WTC11 (cell line): ENCODE measurements around the gene TP53I3. TPM values are rescaled to one million over a fixed set of nuclear protein-coding genes. Genes with fewer than 3 reads are reported as not detected.

ENCODE experiments used
- ATAC-seq: fragments of 200-7000 bp; cut with Tn5 transposase; 2 replicates; pipeline ENCODE4 v1.10.0; 2021; ENCODE audit warnings: mild to moderate bottlenecking, moderate library complexity
- CTCF ChIA-PET: fragments of 300-600 bp; sonication (Branson Sonifier 250); formaldehyde crosslinking; loops from one replicate; lab custom pipeline; 2021; ENCODE audit warnings: antibody characterized with exemption; lab: Charles Lee
- POLR2A ChIA-PET: fragments of 350-600 bp; sonication (Branson Sonifier 250); formaldehyde crosslinking; loops from one replicate; lab custom pipeline; 2021; ENCODE audit warnings: antibody characterized with exemption; lab: Charles Lee
- DNase-seq: peaks from one replicate; pipeline ENCODE4 v3.0.0; 2021; ENCODE audit warnings: low spot score
- H3K27ac Mint-ChIP-seq: 2 replicates; pipeline ENCODE4 v1.8.0; 2021; ENCODE audit warnings: mixed read lengths
- H3K27me3 Mint-ChIP-seq: 2 replicates; pipeline ENCODE4 v1.8.0; 2021; ENCODE audit warnings: low read depth, mild to moderate bottlenecking, moderate library complexity, mixed read lengths
- H3K36me3 Mint-ChIP-seq: 2 replicates; pipeline ENCODE4 v1.8.0; 2021; ENCODE audit warnings: mixed read lengths
- H3K4me1 Mint-ChIP-seq: 2 replicates; pipeline ENCODE4 v1.8.0; 2022; ENCODE audit warnings: mixed read lengths
- H3K4me3 Mint-ChIP-seq: 2 replicates; pipeline ENCODE4 v1.8.0; 2021; ENCODE audit warnings: mild to moderate bottlenecking, moderate library complexity, mixed read lengths
- H3K9me3 Mint-ChIP-seq: 2 replicates; pipeline ENCODE4 v1.8.0; 2021; ENCODE audit warnings: mixed read lengths
- ARID4B ChIP-seq: sonication (generic); formaldehyde crosslinking; IDR thresholded peaks from 2 replicates; pipeline ENCODE4 v1.8.0; 2023; ENCODE audit warnings: missing genetic modification reagents, mild to moderate bottlenecking, borderline replicate concordance
- ATF6 ChIP-seq: sonication (generic); formaldehyde crosslinking; IDR thresholded peaks from 2 replicates; pipeline ENCODE4 v1.8.1; 2023; ENCODE audit warnings: mild to moderate bottlenecking, missing genetic modification reagents
- CREM ChIP-seq: sonication (generic); formaldehyde crosslinking; IDR thresholded peaks from 2 replicates; pipeline ENCODE4 v1.8.1; 2022; ENCODE audit warnings: mild to moderate bottlenecking, missing genetic modification reagents, moderate library complexity
- ETV6 ChIP-seq: sonication (generic); formaldehyde crosslinking; IDR thresholded peaks from 2 replicates; pipeline ENCODE4 v1.8.1; 2022; ENCODE audit warnings: mild to moderate bottlenecking, missing genetic modification reagents
- HMGXB4 ChIP-seq: sonication (generic); formaldehyde crosslinking; IDR thresholded peaks from 2 replicates; pipeline ENCODE4 v1.8.1; 2023; ENCODE audit warnings: mild to moderate bottlenecking, moderate library complexity, missing genetic modification reagents
- JAZF1 ChIP-seq: fragments of 250-450 bp; sonication (Bioruptor Pico); IDR thresholded peaks from 2 replicates; pipeline ENCODE4 v1.9.0; 2021; ENCODE audit warnings: moderate library complexity, mild to moderate bottlenecking, inconsistent platforms
- KAT7 ChIP-seq: sonication (generic); formaldehyde crosslinking; IDR thresholded peaks from 2 replicates; pipeline ENCODE4 v1.8.1; 2023; ENCODE audit warnings: missing genetic modification reagents, mild to moderate bottlenecking, borderline replicate concordance
- OVOL2 ChIP-seq: fragments of 250-450 bp; sonication (Bioruptor Pico); IDR thresholded peaks from 2 replicates; pipeline ENCODE4 v1.9.0; 2021; ENCODE audit warnings: mild to moderate bottlenecking, borderline replicate concordance
- RORB ChIP-seq: fragments of 250-450 bp; sonication (Bioruptor Pico); IDR thresholded peaks from 2 replicates; pipeline ENCODE4 v1.9.0; 2021; ENCODE audit warnings: mild to moderate bottlenecking
- SMAD3 ChIP-seq: sonication (generic); formaldehyde crosslinking; IDR thresholded peaks from 2 replicates; pipeline ENCODE4 v1.8.0; 2022; ENCODE audit warnings: missing genetic modification reagents, mild to moderate bottlenecking, borderline replicate concordance
- TP53 ChIP-seq: sonication (generic); formaldehyde crosslinking; IDR thresholded peaks from 2 replicates; pipeline ENCODE4 v1.8.1; 2023; ENCODE audit warnings: mild to moderate bottlenecking, missing genetic modification reagents
- ZMAT4 ChIP-seq: fragments of 250-450 bp; sonication (Bioruptor Pico); IDR thresholded peaks from 2 replicates; pipeline ENCODE4 v1.9.0; 2021; ENCODE audit warnings: mild to moderate bottlenecking
- ZNF138 ChIP-seq: sonication (generic); formaldehyde crosslinking; conservative IDR thresholded peaks from 2 replicates; pipeline ENCODE4 v1.8.1; 2022; ENCODE audit warnings: mild to moderate bottlenecking, moderate library complexity, missing genetic modification reagents
- ZNF219 ChIP-seq: sonication (generic); formaldehyde crosslinking; IDR thresholded peaks from 2 replicates; pipeline ENCODE4 v1.8.0; 2023; ENCODE audit warnings: missing genetic modification reagents, mild to moderate bottlenecking, borderline replicate concordance
- ZNF317 ChIP-seq: sonication (generic); formaldehyde crosslinking; IDR thresholded peaks from 2 replicates; pipeline ENCODE4 v1.8.1; 2023; ENCODE audit warnings: low read depth, mild to moderate bottlenecking, moderate library complexity, missing genetic modification reagents, borderline replicate concordance
- ZNF416 ChIP-seq: fragments of 250-450 bp; sonication (Bioruptor Pico); IDR thresholded peaks from 2 replicates; pipeline ENCODE4 v1.9.0; 2021; ENCODE audit warnings: mild to moderate bottlenecking, inconsistent platforms
- total RNA-seq: library from RNA; stranded (reverse); gene quantifications from 3 replicates; pipeline ENCODE4 v1.2.3, GENCODE V29; 2021
- TF ChIP-seq, protein P1 (sequence below): sonication (generic); formaldehyde crosslinking; IDR thresholded peaks from 2 replicates; pipeline ENCODE4 v1.8.1; 2023; ENCODE audit warnings: mild to moderate bottlenecking, missing genetic modification reagents
- TF ChIP-seq, protein P2 (sequence below): sonication (generic); formaldehyde crosslinking; IDR thresholded peaks from 2 replicates; pipeline ENCODE4 v1.8.0; 2022; ENCODE audit warnings: mild to moderate bottlenecking, missing genetic modification reagents
- TF ChIP-seq, protein P3 (sequence below): sonication (generic); formaldehyde crosslinking; IDR thresholded peaks from 2 replicates; pipeline ENCODE4 v1.8.0; 2022; ENCODE audit warnings: missing genetic modification reagents
- TF ChIP-seq, protein P4 (sequence below): fragments of 250-450 bp; sonication (Bioruptor Pico); IDR thresholded peaks from 2 replicates; pipeline ENCODE4 v1.8.0; 2021; ENCODE audit warnings: mild to moderate bottlenecking

TP53I3 gene
- total RNA-seq, 1 experiment from 2014 or later = 32.9 TPM

DNA sequence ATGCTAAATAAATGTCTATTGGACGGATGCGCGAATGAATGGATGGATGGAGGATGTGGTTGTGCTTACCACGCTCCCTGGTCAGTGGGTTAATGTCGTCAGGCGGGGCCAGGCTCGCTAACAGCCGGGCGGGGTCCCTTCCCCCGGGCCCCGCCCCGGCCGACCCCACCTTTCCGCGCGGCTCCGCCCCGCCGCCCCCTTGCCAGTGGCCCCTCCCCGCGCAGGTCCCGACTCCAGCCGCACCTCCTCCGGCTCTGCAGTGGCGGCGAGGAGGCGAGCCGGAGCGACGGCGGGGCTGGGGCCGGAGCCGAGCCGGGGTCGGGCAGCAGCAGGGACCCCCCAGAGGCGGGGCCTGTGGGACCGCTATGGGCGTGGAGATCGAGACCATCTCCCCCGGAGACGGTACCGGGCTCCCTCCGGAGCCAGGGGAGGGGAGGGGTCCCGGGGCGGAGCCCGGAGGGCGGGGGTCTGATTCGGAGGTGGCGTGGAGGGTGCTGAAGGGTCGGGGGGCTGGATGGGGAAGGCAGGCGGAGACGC, 35.1 kb downstream of the TP53I3 start, which contains the start of gene FKBP1B:
Gene FKBP1B, plus strand, starts transcription at position 257 of the 537 bp plus-strand sequence. Its CDS starts 109 bp downstream, at position 366.
- Mint-ChIP-seq H3K27ac (peak within 1 kb of the TSS; percentile 63; the same call in 1 of the 2 replicates), H3K4me3 (no peak within 1 kb of the TSS), H3K36me3 (peaks cover 5% of the 10 kb centered on the region; the same call in 1 of the 2 replicates), H3K9me3 (no peaks in the 10 kb centered on the region), H3K4me1 (peaks cover 26% of the 10 kb centered on the region), H3K27me3 (no peaks in the 10 kb centered on the region)
- POLR2A ChIA-PET = interaction anchor here (0.9 to 1.5 kb wide), 2 partner anchors 24 to 27 kb away, joined by 3 to 10 read pairs; no protein-coding TSS in a partner anchor
- CTCF ChIA-PET = interaction anchor here (1.4 to 2.5 kb wide), 2 partner anchors 12 to 35 kb away, joined by 4 to 10 read pairs; partner anchors contain the start of gene TP53I3
- peak; percentile 60 for ATAC-seq
- DNase-seq = peak; percentile 86
- TF ChIP-seq CREM (CRISPR knock-in tag) = no peak
- TF ChIP-seq, protein P1, sequence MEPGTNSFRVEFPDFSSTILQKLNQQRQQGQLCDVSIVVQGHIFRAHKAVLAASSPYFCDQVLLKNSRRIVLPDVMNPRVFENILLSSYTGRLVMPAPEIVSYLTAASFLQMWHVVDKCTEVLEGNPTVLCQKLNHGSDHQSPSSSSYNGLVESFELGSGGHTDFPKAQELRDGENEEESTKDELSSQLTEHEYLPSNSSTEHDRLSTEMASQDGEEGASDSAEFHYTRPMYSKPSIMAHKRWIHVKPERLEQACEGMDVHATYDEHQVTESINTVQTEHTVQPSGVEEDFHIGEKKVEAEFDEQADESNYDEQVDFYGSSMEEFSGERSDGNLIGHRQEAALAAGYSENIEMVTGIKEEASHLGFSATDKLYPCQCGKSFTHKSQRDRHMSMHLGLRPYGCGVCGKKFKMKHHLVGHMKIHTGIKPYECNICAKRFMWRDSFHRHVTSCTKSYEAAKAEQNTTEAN (CRISPR knock-in tag) = no peak
- peak; percentile 18; the same call in 1 of the 2 replicates for TF ChIP-seq HMGXB4 (CRISPR knock-in tag)
- TF ChIP-seq OVOL2 (CRISPR knock-in tag) = no peak
- TF ChIP-seq JAZF1 (CRISPR knock-in tag) = no peak
- TF ChIP-seq, protein P2, sequence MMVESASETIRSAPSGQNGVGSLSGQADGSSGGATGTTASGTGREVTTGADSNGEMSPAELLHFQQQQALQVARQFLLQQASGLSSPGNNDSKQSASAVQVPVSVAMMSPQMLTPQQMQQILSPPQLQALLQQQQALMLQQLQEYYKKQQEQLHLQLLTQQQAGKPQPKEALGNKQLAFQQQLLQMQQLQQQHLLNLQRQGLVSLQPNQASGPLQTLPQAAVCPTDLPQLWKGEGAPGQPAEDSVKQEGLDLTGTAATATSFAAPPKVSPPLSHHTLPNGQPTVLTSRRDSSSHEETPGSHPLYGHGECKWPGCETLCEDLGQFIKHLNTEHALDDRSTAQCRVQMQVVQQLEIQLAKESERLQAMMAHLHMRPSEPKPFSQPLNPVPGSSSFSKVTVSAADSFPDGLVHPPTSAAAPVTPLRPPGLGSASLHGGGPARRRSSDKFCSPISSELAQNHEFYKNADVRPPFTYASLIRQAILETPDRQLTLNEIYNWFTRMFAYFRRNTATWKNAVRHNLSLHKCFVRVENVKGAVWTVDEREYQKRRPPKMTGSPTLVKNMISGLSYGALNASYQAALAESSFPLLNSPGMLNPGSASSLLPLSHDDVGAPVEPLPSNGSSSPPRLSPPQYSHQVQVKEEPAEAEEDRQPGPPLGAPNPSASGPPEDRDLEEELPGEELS (CRISPR knock-in tag) = peak; percentile 74
- no peak for TF ChIP-seq ARID4B (CRISPR knock-in tag)
- no peak for TF ChIP-seq TP53 (CRISPR knock-in tag)
- TF ChIP-seq ZNF416 = no peak
- TF ChIP-seq ZNF138 (CRISPR knock-in tag) = no peak
- TF ChIP-seq ATF6 (CRISPR knock-in tag) = no peak
- TF ChIP-seq ZNF219 (CRISPR knock-in tag) = no peak
- TF ChIP-seq ETV6 = peak; percentile 66; the same call in 1 of the 2 replicates
- no peak for TF ChIP-seq ZMAT4 (CRISPR knock-in tag)
- TF ChIP-seq RORB = no peak
- TF ChIP-seq KAT7 (CRISPR knock-in tag) = no peak
- no peak for TF ChIP-seq SMAD3 (CRISPR knock-in tag)
- TF ChIP-seq, protein P3, sequence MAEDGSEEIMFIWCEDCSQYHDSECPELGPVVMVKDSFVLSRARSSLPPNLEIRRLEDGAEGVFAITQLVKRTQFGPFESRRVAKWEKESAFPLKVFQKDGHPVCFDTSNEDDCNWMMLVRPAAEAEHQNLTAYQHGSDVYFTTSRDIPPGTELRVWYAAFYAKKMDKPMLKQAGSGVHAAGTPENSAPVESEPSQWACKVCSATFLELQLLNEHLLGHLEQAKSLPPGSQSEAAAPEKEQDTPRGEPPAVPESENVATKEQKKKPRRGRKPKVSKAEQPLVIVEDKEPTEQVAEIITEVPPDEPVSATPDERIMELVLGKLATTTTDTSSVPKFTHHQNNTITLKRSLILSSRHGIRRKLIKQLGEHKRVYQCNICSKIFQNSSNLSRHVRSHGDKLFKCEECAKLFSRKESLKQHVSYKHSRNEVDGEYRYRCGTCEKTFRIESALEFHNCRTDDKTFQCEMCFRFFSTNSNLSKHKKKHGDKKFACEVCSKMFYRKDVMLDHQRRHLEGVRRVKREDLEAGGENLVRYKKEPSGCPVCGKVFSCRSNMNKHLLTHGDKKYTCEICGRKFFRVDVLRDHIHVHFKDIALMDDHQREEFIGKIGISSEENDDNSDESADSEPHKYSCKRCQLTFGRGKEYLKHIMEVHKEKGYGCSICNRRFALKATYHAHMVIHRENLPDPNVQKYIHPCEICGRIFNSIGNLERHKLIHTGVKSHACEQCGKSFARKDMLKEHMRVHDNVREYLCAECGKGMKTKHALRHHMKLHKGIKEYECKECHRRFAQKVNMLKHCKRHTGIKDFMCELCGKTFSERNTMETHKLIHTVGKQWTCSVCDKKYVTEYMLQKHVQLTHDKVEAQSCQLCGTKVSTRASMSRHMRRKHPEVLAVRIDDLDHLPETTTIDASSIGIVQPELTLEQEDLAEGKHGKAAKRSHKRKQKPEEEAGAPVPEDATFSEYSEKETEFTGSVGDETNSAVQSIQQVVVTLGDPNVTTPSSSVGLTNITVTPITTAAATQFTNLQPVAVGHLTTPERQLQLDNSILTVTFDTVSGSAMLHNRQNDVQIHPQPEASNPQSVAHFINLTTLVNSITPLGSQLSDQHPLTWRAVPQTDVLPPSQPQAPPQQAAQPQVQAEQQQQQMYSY (CRISPR knock-in tag) = no peak
- no peak for TF ChIP-seq ZNF317 (CRISPR knock-in tag)
- TF ChIP-seq, protein P4, sequence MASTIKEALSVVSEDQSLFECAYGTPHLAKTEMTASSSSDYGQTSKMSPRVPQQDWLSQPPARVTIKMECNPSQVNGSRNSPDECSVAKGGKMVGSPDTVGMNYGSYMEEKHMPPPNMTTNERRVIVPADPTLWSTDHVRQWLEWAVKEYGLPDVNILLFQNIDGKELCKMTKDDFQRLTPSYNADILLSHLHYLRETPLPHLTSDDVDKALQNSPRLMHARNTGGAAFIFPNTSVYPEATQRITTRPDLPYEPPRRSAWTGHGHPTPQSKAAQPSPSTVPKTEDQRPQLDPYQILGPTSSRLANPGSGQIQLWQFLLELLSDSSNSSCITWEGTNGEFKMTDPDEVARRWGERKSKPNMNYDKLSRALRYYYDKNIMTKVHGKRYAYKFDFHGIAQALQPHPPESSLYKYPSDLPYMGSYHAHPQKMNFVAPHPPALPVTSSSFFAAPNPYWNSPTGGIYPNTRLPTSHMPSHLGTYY (CRISPR knock-in tag) = no peak
